Measurements from ENCODE around the gene HCN3.

DNA sequence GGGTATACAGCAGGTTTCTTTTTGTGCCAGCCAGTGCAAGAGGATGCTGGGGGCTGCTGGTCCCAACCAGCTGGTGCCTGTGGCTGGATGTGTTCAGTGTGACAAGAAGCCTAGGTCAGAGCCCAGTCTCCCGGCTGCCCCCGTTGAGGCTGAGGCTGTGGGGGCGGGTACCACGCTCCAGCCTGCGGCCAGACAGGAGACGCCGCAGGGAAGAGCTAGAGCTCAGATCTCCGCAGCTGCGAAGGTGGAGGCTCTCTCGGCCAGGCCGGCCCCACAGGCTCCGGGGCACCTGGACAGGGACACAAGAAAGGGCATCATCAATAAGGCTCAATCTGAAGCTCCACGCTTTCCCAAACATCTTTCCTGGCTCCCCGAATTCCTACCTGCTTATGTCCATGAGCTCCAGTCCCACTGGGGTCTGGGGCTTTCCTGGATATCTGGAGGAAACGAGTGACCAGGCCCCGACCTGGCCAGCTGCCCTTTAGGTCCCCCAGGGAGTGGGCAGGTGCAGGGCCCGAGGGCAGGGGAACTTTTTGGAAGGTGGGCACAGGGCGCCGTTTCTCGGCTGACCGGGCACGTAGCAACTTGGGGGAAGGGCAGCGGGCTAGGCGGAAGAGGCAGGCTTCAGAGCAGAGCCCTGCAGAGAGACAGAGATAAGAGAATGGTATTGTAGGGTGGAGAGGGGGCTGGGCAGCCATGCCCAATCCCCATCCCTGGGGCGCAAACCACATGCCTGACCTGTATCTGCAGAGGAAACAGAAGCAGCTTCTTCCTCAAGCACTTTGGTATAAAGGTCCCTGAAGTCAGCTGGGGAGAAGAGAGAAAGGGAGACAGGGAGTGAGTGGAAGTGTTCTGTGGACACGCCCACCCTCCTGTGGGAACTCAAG lies 29.4 kb upstream of the HCN3 start:
- TF ChIP-seq, protein P1, sequence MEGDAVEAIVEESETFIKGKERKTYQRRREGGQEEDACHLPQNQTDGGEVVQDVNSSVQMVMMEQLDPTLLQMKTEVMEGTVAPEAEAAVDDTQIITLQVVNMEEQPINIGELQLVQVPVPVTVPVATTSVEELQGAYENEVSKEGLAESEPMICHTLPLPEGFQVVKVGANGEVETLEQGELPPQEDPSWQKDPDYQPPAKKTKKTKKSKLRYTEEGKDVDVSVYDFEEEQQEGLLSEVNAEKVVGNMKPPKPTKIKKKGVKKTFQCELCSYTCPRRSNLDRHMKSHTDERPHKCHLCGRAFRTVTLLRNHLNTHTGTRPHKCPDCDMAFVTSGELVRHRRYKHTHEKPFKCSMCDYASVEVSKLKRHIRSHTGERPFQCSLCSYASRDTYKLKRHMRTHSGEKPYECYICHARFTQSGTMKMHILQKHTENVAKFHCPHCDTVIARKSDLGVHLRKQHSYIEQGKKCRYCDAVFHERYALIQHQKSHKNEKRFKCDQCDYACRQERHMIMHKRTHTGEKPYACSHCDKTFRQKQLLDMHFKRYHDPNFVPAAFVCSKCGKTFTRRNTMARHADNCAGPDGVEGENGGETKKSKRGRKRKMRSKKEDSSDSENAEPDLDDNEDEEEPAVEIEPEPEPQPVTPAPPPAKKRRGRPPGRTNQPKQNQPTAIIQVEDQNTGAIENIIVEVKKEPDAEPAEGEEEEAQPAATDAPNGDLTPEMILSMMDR (IDR thresholded peaks at IDR 0.05 in 4 of 5, conservative IDR thresholded peaks at IDR 0.05 in 1 of 5): no peak
- no peak for TF ChIP-seq POLR2A (IDR thresholded peaks at IDR 0.05)
